Measurements from ENCODE around the gene SLC22A23.

Gene SLC22A23

DNA sequence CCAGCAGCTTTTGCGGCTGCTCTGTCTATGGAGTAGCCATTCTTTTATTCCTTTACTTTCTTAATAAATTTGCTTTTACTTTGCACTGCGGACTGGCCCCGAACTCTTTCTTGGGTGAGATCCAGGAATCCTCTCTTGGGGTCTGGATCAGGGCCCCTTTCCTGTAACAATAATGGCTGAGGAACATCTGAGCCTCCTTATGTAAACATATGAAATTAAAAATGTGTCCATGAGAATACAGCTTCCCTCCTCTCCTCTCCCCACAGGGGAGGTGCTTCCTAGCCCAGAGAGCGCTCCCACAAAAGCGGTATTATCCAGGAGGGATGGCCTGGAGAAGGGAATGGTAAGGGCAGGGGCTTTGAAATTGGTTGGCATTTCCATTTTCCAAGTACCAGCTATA is 117.0 kb downstream of the SLC22A23 start:
- no peak overlapping the region for H2AFZ ChIP-seq (ENCODE audit: low read length, unreplicated experiment)
- H3K36me3 ChIP-seq (ENCODE audit: insufficient read depth, low read length): no peaks in the 10 kb centered on the region
- peak overlapping the region; percentile 86 for H3K27ac ChIP-seq (ENCODE audit: low read depth, low read length)
- no peaks in the 10 kb centered on the region for H3K27me3 ChIP-seq (ENCODE audit: insufficient read depth, low read length)
- H3K4me1 ChIP-seq (ENCODE audit: control insufficient read depth, insufficient read depth, low read length, unreplicated experiment): peaks cover 50% of the 10 kb centered on the region
- no peaks in the 10 kb centered on the region for H3K79me2 ChIP-seq (ENCODE audit: control insufficient read depth, insufficient read depth, low read length, unreplicated experiment)
- H3K4me3 ChIP-seq (ENCODE audit: low read depth, low read length): no peak overlapping the region

DNA sequence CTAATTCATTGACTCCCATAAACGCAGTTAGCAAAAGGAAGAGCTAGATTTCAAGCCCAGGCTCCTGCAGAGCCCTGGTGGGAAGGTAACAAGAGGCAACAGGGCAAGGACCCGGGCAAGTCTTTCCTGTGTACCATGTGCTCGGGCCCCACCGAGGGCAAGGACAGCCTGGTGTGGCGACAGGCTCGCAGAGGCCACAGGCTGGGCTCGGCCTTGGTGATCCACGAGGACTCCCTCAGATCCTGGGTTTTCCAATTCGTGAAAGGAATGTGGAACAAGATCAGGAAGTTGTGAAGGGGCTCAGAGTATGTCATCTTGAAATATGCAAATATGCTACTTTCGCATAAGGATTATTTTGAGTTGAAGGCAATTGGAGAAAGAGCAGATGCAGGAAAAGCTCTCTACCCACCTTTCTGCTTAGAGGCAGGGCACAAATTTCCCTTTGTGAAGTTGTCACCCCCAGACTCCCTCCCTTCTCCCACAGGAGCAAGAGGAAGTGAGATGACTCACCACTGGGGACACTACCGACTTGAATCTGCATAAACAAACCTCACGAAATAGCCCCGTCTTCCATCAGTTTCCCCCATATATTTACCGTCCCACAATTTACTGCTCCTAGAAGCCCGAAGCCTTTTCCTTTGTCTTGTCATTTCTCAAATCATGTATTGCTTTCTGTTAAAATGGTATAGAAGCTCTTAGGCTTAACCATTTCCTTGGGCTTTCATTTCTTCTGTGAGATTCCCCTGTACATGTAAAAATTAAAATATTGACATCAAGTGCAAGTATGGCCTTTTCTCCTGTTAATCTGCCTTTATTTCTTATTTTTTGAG is 119.1 kb downstream of the SLC22A23 start:
- 0 out of 2 replicates have a peak overlapping the region, but pooled peaks have one; percentile 2 for H3K4me3 ChIP-seq (ENCODE audit: low read depth, low read length)
- H3K27ac ChIP-seq (ENCODE audit: low read depth, low read length): peak overlapping the region; percentile 5; the same call in 1 of the 2 replicates
- H3K79me2 ChIP-seq (ENCODE audit: control insufficient read depth, insufficient read depth, low read length, unreplicated experiment): no peaks in the 10 kb centered on the region
- H3K4me1 ChIP-seq (ENCODE audit: control insufficient read depth, insufficient read depth, low read length, unreplicated experiment): peaks cover 50% of the 10 kb centered on the region
- H2AFZ ChIP-seq (ENCODE audit: low read length, unreplicated experiment): no peak overlapping the region
- H3K36me3 ChIP-seq (ENCODE audit: insufficient read depth, low read length): no peaks in the 10 kb centered on the region
- no peaks in the 10 kb centered on the region for H3K27me3 ChIP-seq (ENCODE audit: insufficient read depth, low read length)

DNA sequence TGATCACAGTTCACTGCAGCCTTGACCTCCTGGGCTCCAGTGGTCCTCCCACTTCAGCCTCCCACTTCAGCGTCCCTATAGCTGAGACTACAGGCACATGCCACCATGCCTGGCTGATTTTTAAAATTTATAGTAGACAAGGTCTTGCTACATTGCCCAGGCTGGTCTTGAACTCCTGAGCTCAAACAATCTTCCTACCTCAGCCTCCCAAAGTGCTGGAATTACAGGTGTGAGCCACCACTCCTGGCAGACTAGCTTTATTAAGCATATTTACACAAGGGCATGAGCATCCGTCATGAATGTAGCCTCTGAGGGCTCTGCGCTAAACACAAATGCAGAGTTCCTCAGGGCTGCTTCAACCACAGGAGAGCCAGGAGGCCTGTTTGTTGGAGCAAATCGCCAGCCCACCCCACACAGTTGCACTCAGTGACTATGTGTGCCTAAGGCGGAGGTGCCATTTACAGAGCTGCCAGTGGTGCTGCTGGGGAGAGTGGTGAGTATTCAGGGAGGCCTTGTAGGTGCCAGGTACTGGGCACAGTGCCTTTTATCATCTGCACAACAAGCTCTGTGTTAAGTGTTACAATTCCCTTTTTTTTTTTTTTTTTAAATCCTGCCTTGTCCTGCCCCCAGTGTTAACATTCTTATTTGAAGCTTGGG is 119.9 kb downstream of the SLC22A23 start:
- Histone ChIP-seq H3K27ac (ENCODE audit: low read depth, low read length) (no peak overlapping the region), H3K27me3 (ENCODE audit: insufficient read depth, low read length) (no peaks in the 10 kb centered on the region), H2AFZ (ENCODE audit: low read length, unreplicated experiment) (no peak overlapping the region), H3K4me3 (ENCODE audit: low read depth, low read length) (no peak overlapping the region), H3K79me2 (ENCODE audit: control insufficient read depth, insufficient read depth, low read length, unreplicated experiment) (no peaks in the 10 kb centered on the region), H3K36me3 (ENCODE audit: insufficient read depth, low read length) (no peaks in the 10 kb centered on the region), H3K4me1 (ENCODE audit: control insufficient read depth, insufficient read depth, low read length, unreplicated experiment) (peaks cover 45% of the 10 kb centered on the region)

GRCh38 chr6:3336066-3336786 is 120.6 kb downstream of the SLC22A23 start:
- Histone ChIP-seq H3K4me3 (ENCODE audit: low read depth, low read length) (no peak overlapping the region), H3K36me3 (ENCODE audit: insufficient read depth, low read length) (no peaks in the 10 kb centered on the region), H3K27ac (ENCODE audit: low read depth, low read length) (no peak overlapping the region), H3K79me2 (ENCODE audit: control insufficient read depth, insufficient read depth, low read length, unreplicated experiment) (no peaks in the 10 kb centered on the region), H3K4me1 (ENCODE audit: control insufficient read depth, insufficient read depth, low read length, unreplicated experiment) (peaks cover 40% of the 10 kb centered on the region), H3K27me3 (ENCODE audit: insufficient read depth, low read length) (no peaks in the 10 kb centered on the region), H2AFZ (ENCODE audit: low read length, unreplicated experiment) (no peak overlapping the region)

- no peaks in the 10 kb centered on the region for H3K27me3 ChIP-seq (ENCODE audit: insufficient read depth, low read length)
- H3K36me3 ChIP-seq (ENCODE audit: insufficient read depth, low read length): no peaks in the 10 kb centered on the region
- H2AFZ ChIP-seq (ENCODE audit: low read length, unreplicated experiment): no peak overlapping the region
- no peaks in the 10 kb centered on the region for H3K79me2 ChIP-seq (ENCODE audit: control insufficient read depth, insufficient read depth, low read length, unreplicated experiment)
- H3K4me1 ChIP-seq (ENCODE audit: control insufficient read depth, insufficient read depth, low read length, unreplicated experiment): peaks cover 29% of the 10 kb centered on the region
- H3K27ac ChIP-seq (ENCODE audit: low read depth, low read length): no peak overlapping the region
- no peak overlapping the region for H3K4me3 ChIP-seq (ENCODE audit: low read depth, low read length)
Measured at GRCh38 chr6:3335169-3335568, 121.7 kb downstream of the SLC22A23 start.

- Histone ChIP-seq H3K79me2 (ENCODE audit: control insufficient read depth, insufficient read depth, low read length, unreplicated experiment) (no peaks in the 10 kb centered on the region), H3K27ac (ENCODE audit: low read depth, low read length) (no peak overlapping the region), H3K4me1 (ENCODE audit: control insufficient read depth, insufficient read depth, low read length, unreplicated experiment) (peaks cover 25% of the 10 kb centered on the region), H2AFZ (ENCODE audit: low read length, unreplicated experiment) (no peak overlapping the region), H3K36me3 (ENCODE audit: insufficient read depth, low read length) (no peaks in the 10 kb centered on the region), H3K4me3 (ENCODE audit: low read depth, low read length) (no peak overlapping the region), H3K27me3 (ENCODE audit: insufficient read depth, low read length) (no peaks in the 10 kb centered on the region)
Measured at GRCh38 chr6:3334555-3334954, 122.3 kb downstream of the SLC22A23 start.

GRCh38 chr6:3333263-3333662 is 123.6 kb downstream of the SLC22A23 start:
- no peaks in the 10 kb centered on the region for H3K27me3 ChIP-seq (ENCODE audit: insufficient read depth, low read length)
- peaks cover 13% of the 10 kb centered on the region for H3K4me1 ChIP-seq (ENCODE audit: control insufficient read depth, insufficient read depth, low read length, unreplicated experiment)
- H3K27ac ChIP-seq (ENCODE audit: low read depth, low read length): no peak overlapping the region
- H2AFZ ChIP-seq (ENCODE audit: low read length, unreplicated experiment): no peak overlapping the region
- H3K79me2 ChIP-seq (ENCODE audit: control insufficient read depth, insufficient read depth, low read length, unreplicated experiment): no peaks in the 10 kb centered on the region
- H3K4me3 ChIP-seq (ENCODE audit: low read depth, low read length): no peak overlapping the region
- H3K36me3 ChIP-seq (ENCODE audit: insufficient read depth, low read length): no peaks in the 10 kb centered on the region

DNA sequence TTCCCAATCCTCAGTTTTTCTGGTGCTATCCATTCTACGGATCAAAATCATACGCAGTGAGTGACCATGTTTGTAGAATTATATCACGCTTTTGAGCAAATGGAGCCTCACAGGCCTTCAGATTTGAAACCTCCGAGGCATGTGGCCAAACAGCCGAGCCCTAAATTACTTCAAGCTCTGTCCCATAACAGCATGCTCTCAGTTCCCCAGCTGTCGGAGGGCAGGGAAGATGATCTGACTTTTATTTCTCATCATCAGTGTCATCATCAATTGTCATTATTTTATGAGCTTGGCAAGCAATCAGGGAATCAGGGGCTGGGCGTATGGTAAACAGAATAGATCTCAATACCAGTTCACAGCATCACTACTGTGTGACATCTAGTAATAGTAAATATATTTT is 124.9 kb downstream of the SLC22A23 start:
- no peaks in the 10 kb centered on the region for H3K79me2 ChIP-seq (ENCODE audit: control insufficient read depth, insufficient read depth, low read length, unreplicated experiment)
- no peak overlapping the region for H3K27ac ChIP-seq (ENCODE audit: low read depth, low read length)
- H3K4me1 ChIP-seq (ENCODE audit: control insufficient read depth, insufficient read depth, low read length, unreplicated experiment): peaks cover under 1% of the 10 kb centered on the region
- H2AFZ ChIP-seq (ENCODE audit: low read length, unreplicated experiment): no peak overlapping the region
- no peaks in the 10 kb centered on the region for H3K36me3 ChIP-seq (ENCODE audit: insufficient read depth, low read length)
- no peaks in the 10 kb centered on the region for H3K27me3 ChIP-seq (ENCODE audit: insufficient read depth, low read length)
- H3K4me3 ChIP-seq (ENCODE audit: low read depth, low read length): no peak overlapping the region

DNA sequence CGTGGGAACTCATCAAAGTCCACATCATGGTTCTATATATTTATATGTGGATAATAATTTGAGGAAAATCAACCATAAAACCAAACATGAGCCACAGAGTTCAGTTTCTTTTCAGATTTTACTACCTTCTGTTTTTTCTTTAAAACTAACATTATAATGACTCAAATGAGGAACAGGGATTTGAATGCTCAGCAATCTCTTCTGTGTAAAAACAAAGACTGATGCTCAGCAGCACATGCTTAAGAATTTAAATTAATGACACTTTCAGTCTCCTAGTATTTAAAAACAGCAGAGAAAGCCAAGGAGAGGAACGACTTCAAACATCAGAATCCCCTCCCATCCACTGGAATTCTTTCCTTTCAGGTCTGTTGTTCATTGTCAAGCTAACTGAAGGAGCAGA is 125.4 kb downstream of the SLC22A23 start:
- H2AFZ ChIP-seq (ENCODE audit: low read length, unreplicated experiment): no peak overlapping the region
- no peak overlapping the region for H3K27ac ChIP-seq (ENCODE audit: low read depth, low read length)
- H3K27me3 ChIP-seq (ENCODE audit: insufficient read depth, low read length): no peaks in the 10 kb centered on the region
- no peaks in the 10 kb centered on the region for H3K4me1 ChIP-seq (ENCODE audit: control insufficient read depth, insufficient read depth, low read length, unreplicated experiment)
- H3K79me2 ChIP-seq (ENCODE audit: control insufficient read depth, insufficient read depth, low read length, unreplicated experiment): no peaks in the 10 kb centered on the region
- no peak overlapping the region for H3K4me3 ChIP-seq (ENCODE audit: low read depth, low read length)
- no peaks in the 10 kb centered on the region for H3K36me3 ChIP-seq (ENCODE audit: insufficient read depth, low read length)

DNA sequence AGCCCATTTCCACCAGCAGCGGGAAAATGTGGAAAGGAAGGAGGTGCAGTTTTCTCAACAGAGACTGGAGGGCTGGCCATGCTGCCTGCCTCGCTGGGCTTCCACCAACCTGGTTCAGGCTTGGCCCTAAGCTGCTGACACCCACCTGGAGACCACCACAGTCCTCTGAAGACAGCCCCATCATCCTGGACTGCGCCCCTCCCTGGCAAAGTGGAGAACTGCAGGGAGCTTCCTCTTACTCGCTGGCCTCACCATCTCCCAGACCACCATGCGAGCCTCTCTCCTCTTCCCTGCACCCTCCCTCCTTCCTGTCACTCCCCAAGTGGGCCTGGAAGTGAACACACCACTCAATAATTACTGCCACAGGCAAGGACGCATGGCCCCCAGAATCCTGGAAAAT is 126.7 kb downstream of the SLC22A23 start:
- Histone ChIP-seq H3K27ac (ENCODE audit: low read depth, low read length) (no peak overlapping the region), H3K36me3 (ENCODE audit: insufficient read depth, low read length) (no peaks in the 10 kb centered on the region), H3K27me3 (ENCODE audit: insufficient read depth, low read length) (no peaks in the 10 kb centered on the region), H2AFZ (ENCODE audit: low read length, unreplicated experiment) (no peak overlapping the region), H3K4me1 (ENCODE audit: control insufficient read depth, insufficient read depth, low read length, unreplicated experiment) (peaks cover 8% of the 10 kb centered on the region), H3K79me2 (ENCODE audit: control insufficient read depth, insufficient read depth, low read length, unreplicated experiment) (no peaks in the 10 kb centered on the region), H3K4me3 (ENCODE audit: low read depth, low read length) (no peak overlapping the region)

Measured in ACC112 (cell line).